OCI-LY7 (cell line): ENCODE results near the gene LRPPRC.

ENCODE experiments used
- CTCF ChIP-seq: fragments of 200-600 bp; sonication (generic); conservative IDR thresholded peaks from 2 replicates; pipeline ENCODE4 v1.5.1; 2014; ENCODE audit warnings: mild to moderate bottlenecking, antibody characterized with exemption, low read length, moderate library complexity, mixed read lengths
- EZH2phosphoT487 ChIP-seq: fragments of 200-600 bp; sonication (generic); IDR thresholded peaks from 2 replicates; pipeline ENCODE4 v1.6.1; 2018; ENCODE audit warnings: low read depth, borderline replicate concordance, mild to moderate bottlenecking, mixed run types, antibody characterized with exemption, low read length, moderate library complexity, mixed read lengths

- TF ChIP-seq CTCF (no peak), EZH2phosphoT487 (no peak)
These were observed at the start of gene LRPPRC for GRCh38 chr2:43995733-43996533.
